Lower leg skin (tissue), 4 donors: ENCODE results near the gene NRN1L. TPM values are rescaled to one million over a fixed set of nuclear protein-coding genes. Genes with fewer than 3 reads are reported as not detected.
A peak's percentile ranks its signal among the peaks of the same experiment; 100 is the strongest.

Source experiments
- DNase-seq, 2 donors: peaks; one replicate each; pipeline ENCODE4 v3.0.0-alpha.2; 2019; ENCODE audit warnings: low spot score in 2 of 2
- H3K4me3 ChIP-seq: fragments of 200-600 bp; sonication (generic); 2 replicates; pipeline ENCODE4 v1.5.1; 2017; ENCODE audit warnings: mild to moderate bottlenecking, low read depth; ENCODE audit not compliant: poor library complexity, severe bottlenecking
- CTCF ChIP-seq, 3 donors: fragments of 450-650 bp; IDR thresholded peaks; one replicate each; pipeline ENCODE4 v1.5.1; 2016; ENCODE audit warnings: antibody characterized with exemption in 3 of 3, mild to moderate bottlenecking in 3 of 3, moderate library complexity in 2 of 3
- POLR2A ChIP-seq, 2 donors: fragments of 450-650 bp; IDR thresholded peaks; one replicate each; pipeline ENCODE4 v1.6.1; 2016 to 2017; ENCODE audit warnings: antibody characterized with exemption in 2 of 2, mild to moderate bottlenecking in 1 of 2, moderate library complexity in 1 of 2
- WGBS, 2 donors: methylation state at CpG; one replicate each; pipeline ENCODE4 v1.1.5; 2018; 5-methylcytosine and 5-hydroxymethylcytosine counted together
- intact Hi-C: fragments of 100-400 bp; cut with DNase I; formaldehyde crosslinking; loops from one replicate; pipeline ENCODE4 v1.15.0; 2023; ENCODE audit warnings: low total_unique reads
- total RNA-seq, 4 donors: library from RNA; depleted of rRNA; stranded (reverse); fragments of >200 nt; gene quantifications; one replicate each; pipeline ENCODE4 v1.1.0, GENCODE V29; 2016

NRN1L gene
- total RNA-seq, 4 donors from 2014 or later: 0.65 to 3.7 (median 0.80) TPM; not detected in 1

- TF ChIP-seq CTCF (IDR thresholded peaks at IDR 0.05) (no peak), POLR2A (IDR thresholded peaks at IDR 0.05) (no peak)
- WGBS, 2 donors: 94% methylated on average over 16 to 17 of the region's 17 CpGs
- H3K4me3 ChIP-seq: no peak overlapping the region
- no peak for DNase-seq
- intact Hi-C loops: no loop called here
These were observed 46.1 kb downstream of the NRN1L start for GRCh38 chr16:67930678-67931211.

- DNase-seq: no peak
- H3K4me3 ChIP-seq: no peak within 1 kb of the TSS
- TF ChIP-seq POLR2A (IDR thresholded peaks at IDR 0.05) (no peak), CTCF (IDR thresholded peaks at IDR 0.05) (no peak)
- WGBS, 2 donors: 85 to 88% methylated on average over 14 to 15 of the region's 15 CpGs
- intact Hi-C loops: no loop called here
These were observed 47.2 kb downstream of the NRN1L start, which contains the start of gene CTRL for GRCh38 chr16:67931712-67932461. TSS of gene CTRL (minus strand) at chr16:67931862. CDS start at chr16:67931852, 10 bp downstream.

GRCh38 chr16:67932462-67932840, 47.8 kb downstream of the NRN1L start:
- no peak for DNase-seq

GRCh38 chr16:67933805-67934204, 49.1 kb downstream of the NRN1L start:
- TF ChIP-seq CTCF (IDR thresholded peaks at IDR 0.05) (no peak), POLR2A (IDR thresholded peaks at IDR 0.05) (no peak)
- DNase-seq: no peak
- intact Hi-C loops: no loop called here
- 56 to 66% methylated on average over 6 to 7 of the region's 7 CpGs for WGBS, 2 donors
- H3K4me3 ChIP-seq: no peak overlapping the region

More at GRCh38 chr16:67932462-67932840, 47.8 kb downstream of the NRN1L start:
- no peak overlapping the region for H3K4me3 ChIP-seq
- intact Hi-C loops: no loop called here
- TF ChIP-seq CTCF (IDR thresholded peaks at IDR 0.05) (no peak), POLR2A (IDR thresholded peaks at IDR 0.05) (no peak)
- WGBS, 2 donors: 92 to 93% methylated on average over 4 of the region's 4 CpGs

GRCh38 chr16:67934306-67935100, 49.8 kb downstream of the NRN1L start:
- peak in 1 of 2 donors; percentile 87 for DNase-seq
- TF ChIP-seq POLR2A (IDR thresholded peaks at IDR 0.05) (no peak), CTCF (IDR thresholded peaks at IDR 0.05) (no peak)
- no peak overlapping the region for H3K4me3 ChIP-seq
- 60 to 65% methylated on average over 6 to 13 of the region's 13 CpGs for WGBS, 2 donors
- intact Hi-C loops: no loop called here
